ENCODE measurements around the gene PDPR.

- no peak for TF ChIP-seq EZH2 (IDR thresholded peaks at IDR 0.05; ENCODE audit: borderline replicate concordance, low read depth, low read length, severe bottlenecking)
- TF ChIP-seq, protein P1, sequence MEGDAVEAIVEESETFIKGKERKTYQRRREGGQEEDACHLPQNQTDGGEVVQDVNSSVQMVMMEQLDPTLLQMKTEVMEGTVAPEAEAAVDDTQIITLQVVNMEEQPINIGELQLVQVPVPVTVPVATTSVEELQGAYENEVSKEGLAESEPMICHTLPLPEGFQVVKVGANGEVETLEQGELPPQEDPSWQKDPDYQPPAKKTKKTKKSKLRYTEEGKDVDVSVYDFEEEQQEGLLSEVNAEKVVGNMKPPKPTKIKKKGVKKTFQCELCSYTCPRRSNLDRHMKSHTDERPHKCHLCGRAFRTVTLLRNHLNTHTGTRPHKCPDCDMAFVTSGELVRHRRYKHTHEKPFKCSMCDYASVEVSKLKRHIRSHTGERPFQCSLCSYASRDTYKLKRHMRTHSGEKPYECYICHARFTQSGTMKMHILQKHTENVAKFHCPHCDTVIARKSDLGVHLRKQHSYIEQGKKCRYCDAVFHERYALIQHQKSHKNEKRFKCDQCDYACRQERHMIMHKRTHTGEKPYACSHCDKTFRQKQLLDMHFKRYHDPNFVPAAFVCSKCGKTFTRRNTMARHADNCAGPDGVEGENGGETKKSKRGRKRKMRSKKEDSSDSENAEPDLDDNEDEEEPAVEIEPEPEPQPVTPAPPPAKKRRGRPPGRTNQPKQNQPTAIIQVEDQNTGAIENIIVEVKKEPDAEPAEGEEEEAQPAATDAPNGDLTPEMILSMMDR (IDR thresholded peaks at IDR 0.05; ENCODE audit: extremely low read depth in 1 of 2, insufficient read depth in 1 of 2, low read depth in 1 of 2, low read length in 2 of 2) = no peak
- no peak for TF ChIP-seq MYC (IDR thresholded peaks at IDR 0.05; ENCODE audit: low read depth, low read length)
These were observed 43.0 kb downstream of the PDPR start for GRCh38 chr16:70157105-70157476.
